Lung (tissue), 12 donors: ENCODE measurements around the gene FTCD. TPM values are rescaled to one million over a fixed set of nuclear protein-coding genes. Genes with fewer than 3 reads are reported as not detected.

Source experiments
- ATAC-seq: fragments of 200-7000 bp; cut with Tn5 transposase; one replicate; pipeline ENCODE4 v1.9.1; 2020; ENCODE audit warnings: moderate number of reproducible peaks; ENCODE audit not compliant: insufficient read depth, low FRiP score
- DNase-seq, 3 donors: peaks; one replicate each; pipeline ENCODE4 v3.0.0-alpha.2; 2013 to 2017
- H3K27ac ChIP-seq, 2 donors: one replicate each; pipeline ENCODE4 v1.5.1; 2013; ENCODE audit warnings: mild to moderate bottlenecking in 2 of 2, moderate library complexity in 2 of 2, control low read depth in 1 of 2, inconsistent platforms in 1 of 2, low read depth in 1 of 2, low read length in 1 of 2
- H3K27me3 ChIP-seq, 3 donors: one replicate each; pipeline ENCODE4 v1.5.1; 2013; ENCODE audit warnings: low read length in 2 of 3; ENCODE audit not compliant: control insufficient read depth in 3 of 3, insufficient read depth in 3 of 3
- H3K36me3 ChIP-seq, 4 donors: one replicate each; pipeline ENCODE4 v1.5.1; 2013; ENCODE audit warnings: low read length in 4 of 4, mild to moderate bottlenecking in 1 of 4, moderate library complexity in 1 of 4; ENCODE audit not compliant: control insufficient read depth in 4 of 4, insufficient read depth in 4 of 4
- H3K4me1 ChIP-seq, 5 donors: one replicate each; pipeline ENCODE4 v1.5.1; 2013; ENCODE audit warnings: low read length in 5 of 5, mild to moderate bottlenecking in 2 of 5, moderate library complexity in 1 of 5; ENCODE audit not compliant: control insufficient read depth in 5 of 5, insufficient read depth in 5 of 5
- H3K4me3 ChIP-seq: one replicate; pipeline ENCODE4 v1.5.1; 2013; ENCODE audit warnings: mild to moderate bottlenecking, control low read depth, moderate library complexity
- H3K9ac ChIP-seq, 2 donors: one replicate each; pipeline ENCODE4 v1.5.1; 2013; ENCODE audit warnings: low read length in 2 of 2, control low read depth in 1 of 2; ENCODE audit not compliant: insufficient read depth in 1 of 2
- H3K9me3 ChIP-seq, 4 donors: one replicate each; pipeline ENCODE4 v1.5.1; 2013; ENCODE audit warnings: low read length in 3 of 4, mild to moderate bottlenecking in 1 of 4, moderate library complexity in 1 of 4; ENCODE audit not compliant: control insufficient read depth in 4 of 4, insufficient read depth in 3 of 4
- CTCF ChIP-seq: IDR thresholded peaks from 2 replicates; pipeline ENCODE4 v1.5.1; 2012; ENCODE audit warnings: mild to moderate bottlenecking; ENCODE audit errors: control extremely low read depth, extremely low read depth
- WGBS, 2 donors: extraction: QIAGEN DNeasy Blood & Tissue Kit; methylation state at CpG; one replicate each; pipeline ENCODE4 v1.1.7; 2013; 5-methylcytosine and 5-hydroxymethylcytosine counted together
- polyA plus RNA-seq, 2 donors: library from polyadenylated mRNA; stranded (reverse); fragments of 200-250 nt; gene quantifications; one replicate each; pipeline ENCODE4 v1.2.1, GENCODE V29; 2013
- total RNA-seq, 2 donors: library from RNA; depleted of rRNA in 1 of 2; stranded (reverse); fragments of >200 nt in 1 of 2; gene quantifications; one replicate each; pipeline ENCODE4 v1.2.1, GENCODE V29; 2014 to 2021
- donor health status: control.
- donor health status: control.
- donor health status: Bipolar disorder and iron deficiency.
- donor health status: healthy.
- donor health status: DM: yes; HTN: yes; CAD: no.

FTCD gene
- total and polyA plus RNA-seq, 4 donors: 0.03 to 0.43 (median 0.20) TPM

GRCh38 chr21:46139686-46140085 is 15.7 kb downstream of the FTCD start:
- WGBS, 2 donors: 91 to 93% methylated on average over 15 of the region's 15 CpGs
- Histone ChIP-seq H3K36me3 (no peaks in the 10 kb centered on the region), H3K27ac (no peak overlapping the region), H3K9ac (no peak overlapping the region), H3K9me3 (peaks cover 0 to 3% (median 0%) of the 10 kb centered on the region in 4 donors), H3K4me1 (peaks cover 0 to 12% (median 0%) of the 10 kb centered on the region in 5 donors), H3K27me3 (peaks cover 0 to 5% (median 0%) of the 10 kb centered on the region in 3 donors), H3K4me3 (no peak overlapping the region)
- TF ChIP-seq CTCF: no peak
- ATAC-seq (no peak), DNase-seq (no peak)

- 81 to 86% methylated on average over 28 of the region's 28 CpGs for WGBS, 2 donors
- H3K9ac ChIP-seq: no peak overlapping the region
- DNase-seq: no peak
Measured at GRCh38 chr21:46138383-46138970, 16.9 kb downstream of the FTCD start.

GRCh38 chr21:46137908-46138307 is 17.5 kb downstream of the FTCD start:
- ATAC-seq: no peak

More at GRCh38 chr21:46138383-46138970, 16.9 kb downstream of the FTCD start:
- no peak for ATAC-seq
- Histone ChIP-seq H3K4me3 (no peak overlapping the region), H3K27ac (no peak overlapping the region), H3K36me3 (no peaks in the 10 kb centered on the region), H3K9me3 (peaks cover 0 to 3% (median 0%) of the 10 kb centered on the region in 4 donors), H3K27me3 (peaks cover 0 to 5% (median 0%) of the 10 kb centered on the region in 3 donors), H3K4me1 (peaks cover 0 to 7% (median 0%) of the 10 kb centered on the region in 5 donors)
- no peak for TF ChIP-seq CTCF

More at GRCh38 chr21:46137908-46138307, 17.5 kb downstream of the FTCD start:
- no peaks in the 10 kb centered on the region for H3K36me3 ChIP-seq
- TF ChIP-seq CTCF: no peak
- H3K27me3 ChIP-seq: peaks cover 0 to 5% (median 0%) of the 10 kb centered on the region in 3 donors
- no peak overlapping the region for H3K4me3 ChIP-seq
- peaks cover 0 to 3% (median 0%) of the 10 kb centered on the region in 4 donors for H3K9me3 ChIP-seq
- 81 to 90% methylated on average over 7 of the region's 7 CpGs for WGBS, 2 donors
- no peak for DNase-seq
- H3K9ac ChIP-seq: no peak overlapping the region
- H3K27ac ChIP-seq: no peak overlapping the region
- peaks cover 0 to 6% (median 0%) of the 10 kb centered on the region in 5 donors for H3K4me1 ChIP-seq
